ENCODE measurements around the gene CPS1. TPM values are rescaled to one million over a fixed set of nuclear protein-coding genes. Genes with fewer than 3 reads are reported as not detected.

CPS1 gene
- total RNA-seq, result 13.4 and 23.7 TPM in 2 replicates

DNA sequence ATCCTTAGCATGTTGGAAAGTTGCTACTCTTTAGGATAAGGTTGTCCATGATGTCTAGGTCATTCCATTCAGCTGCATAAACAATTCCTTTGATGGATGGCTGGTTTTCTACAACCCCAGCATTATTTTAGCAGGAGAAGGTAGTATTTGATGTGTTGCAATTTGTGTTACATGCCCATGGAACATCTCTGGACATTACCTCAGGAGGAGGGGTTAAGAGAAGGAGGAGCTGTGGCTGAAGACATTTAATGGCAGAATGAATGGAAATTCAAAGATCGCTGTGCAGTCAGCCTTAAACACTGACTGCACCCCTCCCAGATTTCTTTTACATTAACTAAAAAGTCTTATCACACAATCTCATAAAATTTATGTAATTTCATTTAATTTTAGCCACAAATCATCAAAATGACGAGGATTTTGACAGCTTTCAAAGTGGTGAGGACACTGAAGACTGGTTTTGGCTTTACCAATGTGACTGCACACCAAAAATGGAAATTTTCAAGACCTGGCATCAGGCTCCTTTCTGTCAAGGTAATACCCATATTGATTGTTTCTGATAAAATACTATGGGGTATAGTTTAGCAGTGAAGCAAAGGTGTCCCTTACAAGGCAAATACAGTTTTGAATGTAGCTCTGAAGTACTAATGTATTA lies at the start of gene CPS1:
Gene CPS1, plus strand, starts transcription at position 271 of the 652 bp plus-strand sequence. Its CDS starts 135 bp downstream, at position 406.

Other genes starting within 250 kb of the CPS1 start
- gene MYL1, start 241.4 kb upstream of the CPS1 start, total RNA-seq, result 6.1 TPM in 1 of 2 replicates, not detected in the other
- gene LANCL1, start 79.8 kb upstream of the CPS1 start, total RNA-seq, result 33.1 and 53.7 TPM in 2 replicates